ENCODE results near the gene COL18A1. TPM values are rescaled to one million over a fixed set of nuclear protein-coding genes. Genes with fewer than 3 reads are reported as not detected.
A peak's percentile ranks its signal among the peaks of the same experiment; 100 is the strongest.

COL18A1 gene
- total and polyA plus RNA-seq, 4 donors, result 62.5 to 309 (median 95.0) TPM

DNA sequence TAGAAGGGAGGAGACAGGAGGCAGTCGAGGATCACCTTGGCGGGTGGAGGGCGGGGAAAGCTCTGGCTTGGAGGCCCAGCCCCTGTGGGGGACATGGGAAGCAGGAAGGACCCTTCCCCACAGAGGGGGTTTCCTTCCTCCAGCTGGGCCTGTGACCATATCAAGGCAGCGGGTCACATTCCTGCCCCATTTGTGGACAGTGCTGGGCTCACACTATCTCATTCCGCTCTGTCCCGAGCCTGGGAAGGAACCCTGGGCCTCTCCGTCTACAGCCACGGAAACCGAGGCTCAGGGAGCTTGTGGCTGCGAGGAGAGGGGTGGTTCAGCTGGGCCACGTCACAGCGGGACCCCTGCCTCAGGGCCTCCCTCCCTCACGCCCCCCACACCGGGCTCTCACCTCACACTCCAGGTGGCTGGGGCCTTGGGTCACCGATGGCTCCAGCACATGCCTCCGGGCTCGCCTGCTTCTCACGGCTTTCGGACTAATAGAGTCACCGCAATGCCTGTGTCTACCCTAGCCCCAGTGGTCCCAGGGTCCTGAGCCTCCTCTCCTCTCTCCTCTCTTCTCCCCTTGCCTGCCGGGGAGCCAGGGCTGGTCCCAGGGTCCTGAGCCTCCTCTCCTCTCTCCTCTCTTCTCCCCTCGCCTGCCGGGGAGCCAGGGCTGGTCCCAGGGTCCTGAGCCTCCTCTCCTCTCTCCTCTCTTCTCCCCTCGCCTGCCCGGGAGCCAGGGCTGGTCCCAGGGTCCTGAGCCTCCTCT is 80.9 kb downstream of the COL18A1 start:
- no peaks in the 10 kb centered on the region for H3K27me3 ChIP-seq (ENCODE audit: control insufficient read depth, insufficient read depth, low read length)
- H3K4me3 ChIP-seq (ENCODE audit: low read depth, low read length), result no peak overlapping the region
- DNase-seq (ENCODE audit: low read depth in 4 of 6, low spot score in 6 of 6), result no peak
- peaks cover 32% of the 10 kb centered on the region for H3K4me1 ChIP-seq (ENCODE audit: control insufficient read depth, insufficient read depth, low read length)
- no peak overlapping the region for H3K27ac ChIP-seq (ENCODE audit: low read depth, low read length)
- peaks cover 60% of the 10 kb centered on the region for H3K36me3 ChIP-seq (ENCODE audit: control insufficient read depth, insufficient read depth, low read length)
- no peaks in the 10 kb centered on the region for H3K9me3 ChIP-seq (ENCODE audit: control insufficient read depth, insufficient read depth, low read length)
- WGBS (ENCODE audit: insufficient coverage), result 94% methylated on average over 23 of the region's 25 CpGs

DNA sequence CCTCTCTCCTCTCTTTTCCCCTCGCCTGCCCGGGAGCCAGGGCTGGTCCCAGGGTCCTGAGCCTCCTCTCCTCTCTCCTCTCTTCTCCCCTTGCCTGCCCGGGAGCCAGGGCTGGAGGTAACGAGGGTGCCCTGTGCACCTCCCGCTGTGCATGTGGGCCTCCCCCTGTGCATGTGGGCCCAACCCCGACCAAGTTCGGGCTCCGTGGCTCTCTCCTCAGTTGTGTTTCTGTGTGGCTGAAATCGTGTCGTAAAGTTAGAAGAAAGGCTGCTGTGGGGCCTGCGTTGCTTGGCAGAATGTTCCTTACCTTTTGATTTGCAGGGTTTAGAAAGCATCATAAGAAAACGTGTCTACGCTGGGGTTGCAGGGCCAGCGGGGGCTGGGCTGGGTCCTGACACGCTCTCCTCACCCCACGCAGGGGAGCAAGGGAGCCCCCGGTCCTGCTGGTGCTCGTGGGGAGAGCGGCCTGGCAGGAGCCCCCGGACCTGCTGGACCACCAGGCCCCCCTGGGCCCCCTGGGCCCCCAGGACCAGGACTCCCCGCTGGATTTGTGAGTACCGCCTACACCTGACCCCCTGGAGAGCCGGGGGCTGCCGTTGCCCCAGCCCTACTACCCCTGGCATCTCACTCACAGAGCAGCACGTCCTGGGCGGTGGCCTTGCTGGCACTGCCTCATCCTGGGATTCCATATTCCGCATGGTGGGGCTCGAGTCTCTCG is 81.6 kb downstream of the COL18A1 start:
- WGBS (ENCODE audit: insufficient coverage), result 90% methylated on average over 28 of the region's 29 CpGs
- peaks cover 60% of the 10 kb centered on the region for H3K36me3 ChIP-seq (ENCODE audit: control insufficient read depth, insufficient read depth, low read length)

DNA sequence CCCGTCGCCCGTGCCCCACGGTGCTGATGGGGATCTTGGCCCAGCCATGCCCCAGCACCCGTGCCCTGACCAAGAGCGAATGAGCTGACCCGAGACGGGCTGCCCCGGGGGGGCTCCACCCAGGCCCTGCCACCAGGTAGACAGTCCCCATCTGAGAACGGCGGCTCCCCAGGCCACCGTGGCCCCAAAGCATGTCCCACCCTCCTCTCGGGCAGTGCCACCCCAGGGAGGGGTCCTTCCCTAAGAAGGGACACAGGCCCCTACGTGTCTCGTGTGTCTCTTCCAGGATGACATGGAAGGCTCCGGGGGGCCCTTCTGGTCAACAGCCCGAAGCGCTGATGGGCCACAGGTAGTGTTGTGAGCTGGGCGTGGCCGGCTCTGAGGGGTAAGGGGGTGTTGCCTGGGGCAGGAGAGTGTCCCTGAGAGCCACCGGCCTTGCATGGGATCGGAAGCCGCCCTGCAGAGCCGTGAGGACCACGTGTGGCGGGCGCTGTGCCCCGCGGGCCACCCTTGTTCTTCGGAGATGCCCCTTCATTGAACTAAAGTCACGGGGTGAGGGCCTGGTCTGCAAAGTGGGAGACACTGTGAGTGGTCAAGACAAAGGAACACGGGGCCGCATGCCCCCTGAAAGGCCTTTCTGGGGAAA is 82.3 kb downstream of the COL18A1 start:
- Histone ChIP-seq H3K9me3 (ENCODE audit: control insufficient read depth, insufficient read depth, low read length) (no peaks in the 10 kb centered on the region), H3K27me3 (ENCODE audit: control insufficient read depth, insufficient read depth, low read length) (no peaks in the 10 kb centered on the region), H3K4me1 (ENCODE audit: control insufficient read depth, insufficient read depth, low read length) (peaks cover 32% of the 10 kb centered on the region), H3K27ac (ENCODE audit: low read depth, low read length) (no peak overlapping the region), H3K4me3 (ENCODE audit: low read depth, low read length) (no peak overlapping the region), H3K36me3 (ENCODE audit: control insufficient read depth, insufficient read depth, low read length) (peaks cover 60% of the 10 kb centered on the region)
- 95% methylated on average over 31 of the region's 33 CpGs for WGBS (ENCODE audit: insufficient coverage)
- no peak for DNase-seq (ENCODE audit: low read depth in 4 of 6, low spot score in 6 of 6)

More for the DNA sequence above, 81.6 kb downstream of the COL18A1 start:
- DNase-seq (ENCODE audit: low read depth in 4 of 6, low spot score in 6 of 6), result no peak
- Histone ChIP-seq H3K4me1 (ENCODE audit: control insufficient read depth, insufficient read depth, low read length) (peaks cover 32% of the 10 kb centered on the region), H3K27me3 (ENCODE audit: control insufficient read depth, insufficient read depth, low read length) (no peaks in the 10 kb centered on the region), H3K9me3 (ENCODE audit: control insufficient read depth, insufficient read depth, low read length) (no peaks in the 10 kb centered on the region), H3K4me3 (ENCODE audit: low read depth, low read length) (no peak overlapping the region), H3K27ac (ENCODE audit: low read depth, low read length) (no peak overlapping the region)

DNA sequence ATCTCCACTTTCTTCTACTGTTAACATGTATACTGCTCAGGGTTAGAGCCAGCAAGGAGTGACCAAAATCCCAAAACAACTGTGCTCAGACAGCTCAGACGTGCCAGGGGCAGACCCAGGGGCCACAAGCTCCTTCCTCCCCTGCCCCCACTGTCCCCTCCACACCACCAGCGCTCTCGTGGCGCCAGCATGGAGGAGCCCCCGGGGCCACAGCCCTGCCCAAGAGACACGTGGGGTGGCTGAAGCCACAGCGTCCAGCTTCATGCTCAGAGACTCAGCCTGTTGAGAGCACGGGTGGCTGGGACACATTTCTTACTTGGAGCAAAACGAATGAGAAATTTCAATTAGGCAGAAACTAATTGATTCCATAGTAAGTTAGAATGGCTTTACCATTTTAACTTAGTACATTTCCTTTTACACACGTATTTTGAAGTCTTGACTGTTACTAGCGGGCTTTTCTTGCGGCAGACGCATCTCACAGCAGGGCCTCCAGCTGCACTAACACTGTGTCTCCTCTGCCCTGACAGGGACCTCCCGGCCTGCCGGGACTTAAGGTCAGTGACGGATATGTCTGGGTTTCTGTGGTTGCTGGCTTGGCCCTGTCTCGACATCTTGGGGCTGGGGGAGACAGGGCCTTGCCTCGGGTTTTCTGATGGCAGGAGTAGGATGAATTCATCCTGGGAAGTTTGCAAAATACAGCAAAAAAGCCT is 83.1 kb downstream of the COL18A1 start:
- DNase-seq (ENCODE audit: low read depth in 4 of 6, low spot score in 6 of 6), result peak in 1 of 6 donors; percentile 27

DNA sequence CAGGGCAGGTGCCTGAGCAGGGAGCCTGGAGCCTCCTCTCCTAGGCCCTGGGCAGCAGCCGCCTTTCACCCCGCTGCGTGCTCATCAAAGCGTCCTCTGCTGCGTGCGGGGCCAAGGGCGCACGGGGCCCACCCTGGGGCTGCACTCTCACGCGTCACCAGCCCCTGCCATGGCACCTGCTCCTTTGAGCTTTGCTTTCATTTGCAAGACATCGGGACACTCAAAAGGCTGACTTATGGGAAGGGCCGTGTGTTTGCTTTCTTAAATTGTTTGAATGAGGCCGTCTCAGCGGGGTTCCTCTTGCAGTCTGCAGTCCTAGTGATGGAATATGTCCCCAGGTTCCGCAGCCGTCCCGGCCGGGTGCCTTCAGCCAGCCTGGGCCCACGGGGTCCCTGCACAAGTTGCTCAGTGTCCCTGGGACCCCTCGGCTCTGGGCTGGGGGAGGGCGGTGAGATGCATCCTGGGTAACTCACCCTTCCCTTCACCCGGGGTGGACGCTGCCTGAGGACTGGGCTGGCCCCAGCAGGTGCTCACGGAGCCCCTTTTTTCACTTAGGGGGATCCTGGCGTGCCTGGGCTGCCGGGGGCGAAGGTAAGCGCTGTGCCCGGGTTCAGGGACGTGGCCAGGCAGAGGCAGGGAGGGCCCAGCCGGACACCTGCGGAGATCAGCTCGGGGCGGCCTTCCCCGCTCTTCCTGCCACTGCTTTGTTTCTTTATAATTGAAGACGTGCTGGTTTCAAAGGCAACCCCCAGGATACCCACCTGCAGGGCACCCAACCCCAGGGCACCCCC is 84.2 kb downstream of the COL18A1 start:
- no peak overlapping the region for H3K4me3 ChIP-seq (ENCODE audit: low read depth, low read length)
- no peaks in the 10 kb centered on the region for H3K27me3 ChIP-seq (ENCODE audit: control insufficient read depth, insufficient read depth, low read length)
- H3K36me3 ChIP-seq (ENCODE audit: control insufficient read depth, insufficient read depth, low read length), result peaks cover 64% of the 10 kb centered on the region
- H3K4me1 ChIP-seq (ENCODE audit: control insufficient read depth, insufficient read depth, low read length), result peaks cover 27% of the 10 kb centered on the region
- WGBS (ENCODE audit: insufficient coverage), result 43% methylated on average over 36 of the region's 36 CpGs
- DNase-seq (ENCODE audit: low read depth in 4 of 6, low spot score in 6 of 6), result no peak
- H3K27ac ChIP-seq (ENCODE audit: low read depth, low read length), result no peak overlapping the region
- no peaks in the 10 kb centered on the region for H3K9me3 ChIP-seq (ENCODE audit: control insufficient read depth, insufficient read depth, low read length)

More for the DNA sequence above, 83.1 kb downstream of the COL18A1 start:
- no peak overlapping the region for H3K27ac ChIP-seq (ENCODE audit: low read depth, low read length)
- peaks cover 27% of the 10 kb centered on the region for H3K4me1 ChIP-seq (ENCODE audit: control insufficient read depth, insufficient read depth, low read length)
- H3K36me3 ChIP-seq (ENCODE audit: control insufficient read depth, insufficient read depth, low read length), result peaks cover 60% of the 10 kb centered on the region
- 52% methylated on average over 12 of the region's 18 CpGs for WGBS (ENCODE audit: insufficient coverage)
- no peak overlapping the region for H3K4me3 ChIP-seq (ENCODE audit: low read depth, low read length)
- no peaks in the 10 kb centered on the region for H3K9me3 ChIP-seq (ENCODE audit: control insufficient read depth, insufficient read depth, low read length)
- H3K27me3 ChIP-seq (ENCODE audit: control insufficient read depth, insufficient read depth, low read length), result no peaks in the 10 kb centered on the region

DNA sequence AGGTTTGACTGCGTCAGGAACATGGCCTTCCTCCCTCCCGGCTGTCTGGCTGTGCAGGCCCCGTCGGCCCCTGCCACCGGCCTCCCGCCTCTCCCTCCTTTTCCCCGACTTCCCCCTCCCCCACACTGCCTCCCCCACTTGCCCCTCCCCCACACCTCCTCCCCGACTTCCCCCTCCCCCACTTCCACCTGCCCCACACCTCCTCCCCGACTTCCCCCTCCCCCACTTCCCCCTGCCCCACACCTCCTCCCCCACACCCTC is 84.7 kb downstream of the COL18A1 start:
- H3K27ac ChIP-seq (ENCODE audit: low read depth, low read length), result no peak overlapping the region
- H3K36me3 ChIP-seq (ENCODE audit: control insufficient read depth, insufficient read depth, low read length), result peaks cover 70% of the 10 kb centered on the region
- H3K4me3 ChIP-seq (ENCODE audit: low read depth, low read length), result no peak overlapping the region
- WGBS (ENCODE audit: insufficient coverage), result 80% methylated on average over 2 of the region's 9 CpGs
- peaks cover 27% of the 10 kb centered on the region for H3K4me1 ChIP-seq (ENCODE audit: control insufficient read depth, insufficient read depth, low read length)
- H3K27me3 ChIP-seq (ENCODE audit: control insufficient read depth, insufficient read depth, low read length), result no peaks in the 10 kb centered on the region
- no peaks in the 10 kb centered on the region for H3K9me3 ChIP-seq (ENCODE audit: control insufficient read depth, insufficient read depth, low read length)
- DNase-seq (ENCODE audit: low read depth in 4 of 6, low spot score in 6 of 6), result no peak

DNA sequence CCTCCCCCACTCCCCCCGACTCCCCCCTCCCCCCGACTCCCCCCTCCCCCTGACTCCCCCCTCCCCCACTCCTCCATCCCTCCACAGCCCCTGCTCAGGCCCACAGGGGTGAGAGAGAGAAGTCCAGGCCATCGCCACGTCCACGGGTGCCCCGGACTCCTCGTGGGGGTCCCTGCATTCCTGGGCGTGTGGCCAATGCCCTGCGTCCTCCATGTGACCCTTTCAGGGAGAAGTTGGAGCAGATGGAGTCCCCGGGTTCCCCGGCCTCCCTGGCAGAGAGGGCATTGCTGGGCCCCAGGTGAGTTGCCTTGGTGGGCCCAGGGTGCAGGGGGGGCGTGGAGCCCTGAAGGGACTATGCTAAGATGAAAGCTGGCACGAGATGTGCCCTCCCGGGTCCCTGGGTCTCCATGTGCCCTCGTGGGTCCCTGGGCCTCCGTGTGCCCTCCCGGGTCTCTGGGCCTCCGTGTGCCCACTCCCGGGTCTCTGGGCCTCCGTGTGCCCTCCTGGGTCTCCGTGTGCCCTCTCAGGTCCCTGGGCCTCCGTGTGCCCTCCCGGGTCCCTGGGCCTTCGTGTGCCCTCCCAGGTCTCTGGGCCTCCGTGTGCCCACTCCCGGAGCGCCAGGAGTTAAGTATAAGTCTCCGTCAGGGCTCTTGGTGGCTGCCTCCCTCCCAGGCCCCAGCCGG is 85.2 kb downstream of the COL18A1 start:
- WGBS (ENCODE audit: insufficient coverage), result 74% methylated on average over 26 of the region's 29 CpGs
- no peaks in the 10 kb centered on the region for H3K9me3 ChIP-seq (ENCODE audit: control insufficient read depth, insufficient read depth, low read length)
- H3K36me3 ChIP-seq (ENCODE audit: control insufficient read depth, insufficient read depth, low read length), result peaks cover 75% of the 10 kb centered on the region
- no peak overlapping the region for H3K27ac ChIP-seq (ENCODE audit: low read depth, low read length)
- DNase-seq (ENCODE audit: low read depth in 4 of 6, low spot score in 6 of 6), result no peak
- H3K4me3 ChIP-seq (ENCODE audit: low read depth, low read length), result no peak overlapping the region
- H3K4me1 ChIP-seq (ENCODE audit: control insufficient read depth, insufficient read depth, low read length), result peaks cover 27% of the 10 kb centered on the region
- no peaks in the 10 kb centered on the region for H3K27me3 ChIP-seq (ENCODE audit: control insufficient read depth, insufficient read depth, low read length)

DNA sequence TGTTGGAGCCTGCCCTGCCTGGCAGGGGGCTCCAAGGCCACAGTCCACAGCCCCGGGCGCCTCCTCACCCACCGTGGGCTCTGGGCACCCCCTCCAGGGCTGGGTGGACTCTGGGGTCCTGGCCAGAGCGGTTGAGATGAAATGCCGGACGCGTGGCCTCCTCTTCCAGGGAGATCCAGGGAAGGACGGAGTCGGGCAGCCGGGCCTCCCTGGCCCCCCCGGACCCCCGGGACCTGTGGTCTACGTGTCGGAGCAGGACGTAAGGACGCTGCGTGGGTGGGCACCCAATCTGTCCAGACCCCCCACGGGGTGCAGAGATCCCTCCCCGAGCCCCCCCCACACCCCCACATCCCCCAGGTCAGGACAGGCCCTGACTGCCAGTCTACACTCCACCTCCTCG is 86.1 kb downstream of the COL18A1 start:
- H3K4me3 ChIP-seq (ENCODE audit: low read depth, low read length), result no peak overlapping the region
- WGBS (ENCODE audit: insufficient coverage), result 100% methylated on average over 8 of the region's 20 CpGs

More for the DNA sequence above, 86.1 kb downstream of the COL18A1 start:
- Histone ChIP-seq H3K27ac (ENCODE audit: low read depth, low read length) (no peak overlapping the region), H3K9me3 (ENCODE audit: control insufficient read depth, insufficient read depth, low read length) (no peaks in the 10 kb centered on the region), H3K36me3 (ENCODE audit: control insufficient read depth, insufficient read depth, low read length) (peaks cover 78% of the 10 kb centered on the region), H3K4me1 (ENCODE audit: control insufficient read depth, insufficient read depth, low read length) (peaks cover 27% of the 10 kb centered on the region), H3K27me3 (ENCODE audit: control insufficient read depth, insufficient read depth, low read length) (no peaks in the 10 kb centered on the region)
- DNase-seq (ENCODE audit: low read depth in 4 of 6, low spot score in 6 of 6), result no peak

Data from spinal cord (tissue), 10 donors.